Limb (tissue), 2 donors: ENCODE measurements around the gene KCNIP2.

Experiments
- DNase-seq, 2 donors: peaks; one replicate each; pipeline ENCODE4 v3.0.0-alpha.2; 2016; ENCODE audit errors: extremely low spot score in 2 of 2

The KCNIP2 gene

DNA sequence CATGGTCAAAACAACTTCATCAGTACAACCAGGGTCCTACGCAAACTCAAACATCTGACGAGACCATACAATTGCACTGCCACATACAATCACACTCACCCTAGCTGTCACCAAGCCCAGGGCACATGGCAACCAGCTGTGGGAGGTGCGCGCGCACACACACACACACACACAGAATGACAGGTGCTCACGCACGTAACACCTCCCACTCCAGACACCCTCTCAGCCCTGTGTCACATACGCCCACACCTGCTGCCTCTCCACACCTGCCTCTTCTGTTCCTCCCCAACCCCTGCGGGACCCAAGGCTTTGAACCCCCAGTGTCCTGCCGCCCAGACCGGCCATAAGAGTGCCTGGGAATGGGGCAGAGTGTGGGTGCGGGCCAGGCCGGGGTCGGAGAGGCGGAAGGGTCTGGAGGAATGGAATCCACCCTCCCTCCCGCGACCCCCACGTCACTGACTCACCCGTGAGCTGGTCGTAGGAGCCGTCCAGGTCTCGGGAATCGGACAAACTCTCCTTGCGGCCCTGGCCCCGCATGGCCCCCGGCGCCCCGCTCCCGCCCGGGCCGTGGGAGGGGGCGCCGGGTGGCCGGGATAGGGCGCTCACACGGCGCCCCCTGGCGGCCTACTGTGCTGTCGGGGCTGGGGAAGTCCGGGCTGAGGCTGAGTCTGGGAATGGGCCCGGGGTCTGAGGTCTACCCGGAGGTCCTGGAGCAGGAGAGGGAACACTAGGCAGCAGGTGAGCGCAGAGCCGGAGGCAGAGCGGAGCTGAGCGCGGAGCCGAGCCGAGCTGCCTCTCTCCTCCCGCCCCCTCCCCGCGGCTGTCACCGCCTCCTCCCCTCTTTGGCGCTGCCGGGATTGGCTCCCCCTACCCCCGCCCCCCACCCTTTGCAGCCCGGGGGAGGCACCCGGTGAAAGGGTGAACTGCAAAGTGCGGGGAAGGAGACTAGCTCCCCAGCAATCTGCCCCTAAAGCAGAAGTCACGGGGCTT is at the start of gene KCNIP2:
Gene KCNIP2 (minus strand): TSS at position 769 of the 990 bp plus-strand sequence. CDS start 232 bp downstream, at position 537.
- DNase-seq: peak in 1 of 2 donors; percentile 62

- no peak for DNase-seq
These were observed 49.3 kb upstream of the KCNIP2 start for GRCh38 chr10:101892782-101893391.

DNA sequence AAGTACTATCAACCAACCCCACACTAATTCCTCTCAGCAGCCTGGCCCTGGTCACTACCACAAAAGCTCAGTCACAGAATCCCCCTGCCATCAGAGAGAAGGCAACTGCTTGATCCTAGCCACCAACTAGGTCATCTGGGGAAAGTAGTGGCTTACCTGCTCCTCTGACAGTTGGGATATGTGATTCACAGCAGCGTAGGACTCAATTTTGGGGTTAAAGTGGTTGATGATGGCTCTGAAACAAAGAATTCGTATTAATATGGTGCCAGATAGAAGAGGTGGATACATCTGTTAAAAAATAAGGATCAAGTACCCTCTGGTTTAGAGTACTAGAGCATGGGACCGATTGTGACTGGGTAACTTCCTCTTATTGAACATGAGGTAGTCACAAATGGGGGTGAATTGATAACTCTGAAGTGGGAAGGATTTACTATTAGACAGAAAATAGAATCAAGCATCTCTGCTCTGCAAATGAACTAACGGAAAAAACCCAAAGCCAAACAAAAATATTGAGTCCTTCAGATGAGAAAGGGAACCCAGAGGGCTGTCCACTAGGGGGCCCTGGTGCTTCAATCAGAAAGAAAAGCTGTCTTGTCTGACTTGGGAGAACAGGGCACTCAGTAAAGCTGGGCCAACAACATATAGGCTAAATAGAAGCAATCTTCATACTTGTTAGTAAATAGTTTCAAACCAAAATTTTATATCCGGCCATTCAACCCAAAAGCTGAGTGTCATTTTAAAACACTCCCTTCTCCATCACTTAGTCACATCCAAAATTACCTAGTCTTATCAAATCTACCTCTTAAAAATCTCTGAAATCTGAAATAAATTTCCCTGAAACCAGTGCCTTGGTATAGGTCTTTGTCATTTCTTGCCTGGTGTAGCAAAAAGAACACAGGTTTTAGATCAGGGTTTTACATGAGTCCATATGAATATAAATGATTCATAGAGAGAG is 45.9 kb upstream of the KCNIP2 start:
- peak; percentile 63 to 81 for DNase-seq

- no peak for DNase-seq
These were observed 44.8 kb upstream of the KCNIP2 start for GRCh38 chr10:101888251-101888949.

GRCh38 chr10:101887775-101888174 is 44.2 kb upstream of the KCNIP2 start:
- DNase-seq: no peak

- DNase-seq: no peak
These were observed 43.1 kb upstream of the KCNIP2 start for GRCh38 chr10:101886521-101887312.

DNA sequence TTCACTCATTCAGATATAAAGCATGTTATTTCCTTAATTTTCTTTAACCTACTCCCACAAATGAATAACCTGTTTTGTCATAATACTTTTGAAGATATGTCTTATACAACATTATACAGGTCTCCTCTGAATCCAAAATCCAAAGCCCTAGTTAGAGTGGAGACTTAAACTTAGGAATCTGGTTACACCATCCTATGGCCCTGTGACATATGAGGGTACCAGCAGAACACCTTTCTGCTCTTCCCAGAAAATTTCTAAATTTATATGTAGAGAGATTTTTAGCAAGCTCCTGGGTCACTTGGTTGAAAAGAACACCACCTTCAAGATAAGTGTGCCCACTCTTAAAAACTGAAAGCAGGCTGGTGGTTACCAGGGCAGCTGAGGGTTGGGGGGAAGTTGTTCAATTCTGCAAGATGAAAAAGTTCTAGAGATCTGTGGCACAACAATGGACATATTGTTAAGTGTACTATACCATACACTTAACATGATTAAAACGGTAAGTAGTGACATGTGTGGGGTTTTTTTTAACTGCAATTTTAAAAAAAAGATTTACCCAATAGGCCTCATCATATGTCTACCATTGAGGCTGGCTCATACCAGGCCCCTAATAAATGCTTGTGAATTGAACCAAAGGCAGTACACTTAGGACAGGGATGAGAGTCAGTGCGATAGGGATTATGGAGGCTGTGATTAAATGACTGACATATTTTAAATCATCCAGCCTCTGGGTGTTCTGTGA is 37.6 kb upstream of the KCNIP2 start:
- DNase-seq: no peak

DNA sequence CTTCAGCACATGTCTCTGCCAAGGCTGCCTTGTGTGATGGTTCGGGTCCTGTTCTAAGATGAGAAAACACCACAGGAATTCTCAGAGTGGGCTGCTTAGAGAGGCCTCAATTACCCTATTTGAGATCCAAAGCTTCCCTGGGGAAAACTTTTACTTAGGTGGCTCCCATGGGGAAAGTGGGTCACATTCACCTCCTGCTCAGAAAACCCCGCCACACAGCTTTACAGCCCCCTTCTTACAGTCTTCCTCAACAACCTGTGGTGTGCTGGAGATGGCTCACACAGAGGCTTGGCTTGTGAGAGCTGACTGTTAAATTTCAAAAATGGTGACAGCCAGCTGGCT is 36.6 kb upstream of the KCNIP2 start:
- no peak for DNase-seq

DNA sequence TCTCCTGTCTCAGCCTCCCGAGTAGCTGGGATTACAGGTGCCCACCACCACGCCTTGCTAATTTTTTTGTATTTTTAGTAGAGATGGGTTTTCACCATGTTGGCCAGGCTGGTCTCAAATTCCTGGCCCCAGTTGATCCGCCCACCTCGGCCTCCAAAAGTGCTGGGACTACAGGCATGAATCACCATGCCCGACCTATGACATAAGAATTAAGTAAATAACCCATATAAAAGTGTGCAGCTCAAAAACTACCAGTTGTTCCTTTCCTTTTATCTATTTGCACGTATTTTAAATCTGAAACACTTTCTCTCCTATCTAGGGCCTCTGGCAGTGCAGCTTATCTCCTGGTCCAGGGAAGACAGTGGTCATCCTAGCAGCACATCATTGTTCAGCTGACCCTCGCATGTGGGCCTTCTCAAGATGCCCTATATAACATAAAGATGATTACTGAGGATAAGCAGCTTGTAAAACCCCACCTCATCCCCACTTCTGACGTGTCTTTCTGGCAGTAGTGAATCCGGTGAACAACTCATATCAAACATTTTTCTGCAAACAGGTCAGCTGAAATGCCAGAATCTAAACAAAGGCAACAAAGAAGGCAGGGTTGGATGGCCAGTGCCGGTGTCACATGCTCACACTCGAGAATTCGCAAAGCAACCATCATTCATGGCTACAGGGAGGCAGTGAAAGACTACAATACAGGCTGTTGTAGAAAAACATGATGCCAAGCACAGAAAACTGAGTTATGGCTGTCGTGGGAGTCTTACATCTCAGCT is 36.0 kb upstream of the KCNIP2 start:
- DNase-seq: no peak

- DNase-seq: no peak
These were observed 35.3 kb upstream of the KCNIP2 start for GRCh38 chr10:101878869-101879268.

DNA sequence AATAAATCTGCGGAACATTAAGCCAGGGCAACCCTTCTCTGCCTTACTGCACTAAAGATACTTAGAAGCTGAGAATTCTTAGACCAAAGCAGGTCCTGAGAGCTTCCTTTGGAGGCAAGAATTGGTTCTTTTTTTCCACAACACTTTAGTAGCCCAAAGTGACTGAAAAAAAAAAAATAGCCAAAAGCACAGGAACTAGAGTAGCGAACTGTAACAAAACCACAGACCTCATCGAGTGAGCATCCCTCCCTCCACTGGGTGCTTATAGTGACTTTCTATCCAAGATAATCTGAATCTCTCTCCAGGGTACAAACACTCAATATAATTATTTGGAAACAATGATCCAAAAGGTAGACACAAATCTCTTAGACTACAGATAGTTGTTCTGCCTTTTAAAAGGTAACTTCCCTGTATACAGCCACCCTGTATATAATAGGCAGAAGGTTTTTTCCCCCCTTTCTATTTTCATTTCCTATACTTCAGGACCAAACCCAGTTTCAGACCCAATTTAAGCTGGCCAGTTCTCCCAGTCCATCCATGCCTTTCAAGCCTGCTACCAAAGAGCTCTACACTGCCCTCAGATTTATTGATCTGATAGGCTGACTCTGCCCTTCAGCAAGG is 31.6 kb upstream of the KCNIP2 start:
- DNase-seq: no peak

GRCh38 chr10:101874252-101874651 is 30.7 kb upstream of the KCNIP2 start:
- DNase-seq: no peak

DNA sequence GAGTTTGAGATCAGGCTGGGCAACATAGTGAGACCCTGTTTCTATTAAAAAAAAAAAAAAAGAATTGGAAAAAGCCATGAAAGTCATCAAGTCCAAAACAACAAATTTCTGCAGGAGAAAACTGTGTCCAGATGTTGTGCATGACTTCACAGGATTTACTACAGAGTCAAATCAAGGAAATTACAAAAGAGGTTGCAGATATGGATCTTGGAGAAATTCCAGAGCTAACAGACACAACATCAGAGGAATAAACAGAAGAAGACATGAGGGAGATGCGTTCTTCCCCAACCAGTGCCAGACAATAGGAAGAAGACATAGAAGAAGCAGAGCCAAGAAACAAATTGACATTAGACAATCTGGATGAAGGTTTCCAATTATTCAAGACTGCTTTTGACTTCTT is 24.3 kb upstream of the KCNIP2 start:
- DNase-seq: no peak

- DNase-seq: no peak
These were observed 15.9 kb upstream of the KCNIP2 start for GRCh38 chr10:101859530-101859929.

- DNase-seq: no peak
These were observed 15.3 kb upstream of the KCNIP2 start for GRCh38 chr10:101858723-101859500.

- DNase-seq: no peak
These were observed 14.3 kb upstream of the KCNIP2 start for GRCh38 chr10:101857802-101858476.

DNA sequence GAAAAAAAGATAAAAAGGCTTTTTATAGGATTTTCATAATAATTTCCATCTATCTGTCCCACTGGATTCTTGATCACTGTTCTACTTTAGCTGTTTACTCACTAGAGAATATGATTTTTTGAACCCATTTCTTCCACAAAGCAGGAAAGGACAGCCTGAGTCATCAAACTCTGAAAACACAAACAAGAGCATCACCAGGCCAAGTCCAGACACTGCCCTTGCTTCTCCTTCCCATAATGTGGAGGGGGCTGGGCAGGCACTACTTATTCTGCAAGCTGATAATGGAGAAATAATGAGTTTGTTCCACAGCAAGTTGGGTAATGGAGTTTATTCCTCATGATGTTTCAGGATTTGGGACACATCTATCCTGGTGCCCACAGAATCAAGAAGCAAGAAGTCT is 13.0 kb upstream of the KCNIP2 start:
- no peak for DNase-seq
